Body of pancreas (tissue), 4 donors: ENCODE results near the gene ATP8B2.

ENCODE experiments used
- CTCF ChIP-seq, 7 experiments: fragments of 450-650 bp in 4 of 7; fragments of 200-600 bp in 3 of 7; sonication (generic) in 3 of 7; IDR thresholded peaks; one replicate each; pipeline ENCODE4 v1.5.1; 2016 to 2019; ENCODE audit warnings: antibody characterized with exemption in 7 of 7
- POLR2A ChIP-seq, 3 donors: fragments of 450-650 bp; IDR thresholded peaks; one replicate each; pipeline ENCODE4 v1.6.1; 2016; ENCODE audit warnings: antibody characterized with exemption in 3 of 3, mild to moderate bottlenecking in 2 of 3

DNA sequence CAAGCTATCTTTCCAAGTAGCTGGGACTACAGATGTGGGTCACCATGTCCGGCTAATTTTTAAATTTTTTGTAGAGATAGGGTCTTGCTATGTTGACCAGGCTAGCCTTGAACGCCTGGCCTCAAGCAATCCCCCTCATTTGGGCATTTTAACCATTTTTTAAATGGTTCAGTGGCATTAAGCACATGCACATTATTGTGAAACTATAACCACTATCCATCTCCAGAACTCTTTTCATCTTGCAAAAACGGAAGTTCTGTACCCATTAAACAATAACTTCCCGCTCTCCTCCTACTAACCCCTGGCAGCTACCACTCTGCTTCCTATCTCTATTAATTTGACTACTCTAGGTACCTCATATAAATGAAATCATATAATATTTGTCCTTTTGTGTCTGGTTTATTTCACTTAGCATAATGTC is 75.1 kb downstream of the ATP8B2 start:
- no peak for TF ChIP-seq CTCF (IDR thresholded peaks at IDR 0.05)
- no peak for TF ChIP-seq POLR2A (IDR thresholded peaks at IDR 0.05)
